ENCODE results near the gene LMNA.

DNA sequence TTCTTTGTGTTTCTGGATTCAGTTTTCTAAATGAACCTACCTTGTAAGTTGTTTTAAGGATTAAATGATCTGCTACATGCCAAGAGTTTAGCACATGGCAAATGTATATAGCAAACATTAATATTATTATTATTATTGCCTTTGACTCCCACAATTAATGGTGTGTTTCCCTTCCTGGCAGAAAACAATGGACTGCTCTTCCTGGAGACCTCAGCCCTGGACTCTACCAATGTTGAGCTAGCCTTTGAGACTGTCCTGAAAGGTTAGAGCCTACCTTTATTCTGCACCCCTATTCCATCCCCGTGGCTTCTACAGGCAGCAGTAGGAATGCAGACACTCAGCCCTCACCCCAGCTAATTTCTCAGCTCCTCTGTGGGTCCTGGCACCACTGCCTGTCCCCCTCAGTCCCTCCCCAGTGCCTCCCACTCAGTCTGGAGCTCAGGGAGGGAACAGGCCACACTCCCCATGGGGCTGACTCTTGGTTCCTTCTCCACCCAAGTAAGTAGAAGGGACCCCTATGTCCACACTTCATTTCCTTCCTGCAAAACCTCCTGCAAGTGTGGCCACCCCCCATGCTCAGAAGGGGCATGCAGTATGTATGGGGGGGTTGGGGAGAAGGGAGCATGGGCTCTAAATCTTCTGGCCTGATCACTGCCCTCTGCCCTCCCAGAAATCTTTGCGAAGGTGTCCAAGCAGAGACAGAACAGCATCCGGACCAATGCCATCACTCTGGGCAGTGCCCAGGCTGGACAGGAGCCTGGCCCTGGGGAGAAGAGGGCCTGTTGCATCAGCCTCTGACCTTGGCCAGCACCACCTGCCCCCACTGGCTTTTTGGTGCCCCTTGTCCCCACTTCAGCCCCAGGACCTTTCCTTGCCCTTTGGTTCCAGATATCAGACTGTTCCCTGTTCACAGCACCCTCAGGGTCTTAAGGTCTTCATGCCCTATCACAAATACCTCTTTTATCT, 44.7 kb upstream of the LMNA start:
- TF ChIP-seq, protein P1, sequence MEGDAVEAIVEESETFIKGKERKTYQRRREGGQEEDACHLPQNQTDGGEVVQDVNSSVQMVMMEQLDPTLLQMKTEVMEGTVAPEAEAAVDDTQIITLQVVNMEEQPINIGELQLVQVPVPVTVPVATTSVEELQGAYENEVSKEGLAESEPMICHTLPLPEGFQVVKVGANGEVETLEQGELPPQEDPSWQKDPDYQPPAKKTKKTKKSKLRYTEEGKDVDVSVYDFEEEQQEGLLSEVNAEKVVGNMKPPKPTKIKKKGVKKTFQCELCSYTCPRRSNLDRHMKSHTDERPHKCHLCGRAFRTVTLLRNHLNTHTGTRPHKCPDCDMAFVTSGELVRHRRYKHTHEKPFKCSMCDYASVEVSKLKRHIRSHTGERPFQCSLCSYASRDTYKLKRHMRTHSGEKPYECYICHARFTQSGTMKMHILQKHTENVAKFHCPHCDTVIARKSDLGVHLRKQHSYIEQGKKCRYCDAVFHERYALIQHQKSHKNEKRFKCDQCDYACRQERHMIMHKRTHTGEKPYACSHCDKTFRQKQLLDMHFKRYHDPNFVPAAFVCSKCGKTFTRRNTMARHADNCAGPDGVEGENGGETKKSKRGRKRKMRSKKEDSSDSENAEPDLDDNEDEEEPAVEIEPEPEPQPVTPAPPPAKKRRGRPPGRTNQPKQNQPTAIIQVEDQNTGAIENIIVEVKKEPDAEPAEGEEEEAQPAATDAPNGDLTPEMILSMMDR (conservative IDR thresholded peaks at IDR 0.05) = no peak
- no peak for TF ChIP-seq ZFX (IDR thresholded peaks at IDR 0.05)

All from C4-2B (cell line).